ENCODE results near the gene FREY1.
"Not testable (repeated sequence)": the region's sequence is repeated elsewhere in the genome, so short reads cannot be mapped to it uniquely, and the experiment has no call there.

Gene FREY1

GRCh38 chr11:45913942-45914635 is 7.0 kb upstream of the FREY1 start:
- DNase-seq, result no peak

- DNase-seq, result no peak
Observed at GRCh38 chr11:45913514-45913913, 6.4 kb upstream of the FREY1 start.

DNA sequence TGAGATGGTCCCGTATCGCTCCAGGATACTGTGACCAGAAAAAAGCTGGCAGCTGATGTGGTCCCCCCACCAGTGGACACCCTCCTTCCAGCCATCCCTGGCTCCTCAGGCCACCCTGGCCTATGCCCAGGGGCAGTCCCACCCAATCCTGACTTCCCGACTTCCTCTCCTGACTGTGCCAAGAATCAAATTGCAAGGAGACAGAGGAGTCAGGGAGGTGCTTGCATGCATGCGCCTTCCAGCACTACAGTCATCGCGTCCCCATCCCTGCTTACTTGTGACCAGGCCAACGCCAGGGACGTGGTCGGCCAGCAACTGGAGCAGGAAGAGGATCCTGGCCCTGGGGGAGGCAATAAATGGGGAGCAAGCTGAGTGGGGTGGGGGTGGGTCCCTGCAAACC is 3.6 kb upstream of the FREY1 start:
- no peak for DNase-seq

DNA sequence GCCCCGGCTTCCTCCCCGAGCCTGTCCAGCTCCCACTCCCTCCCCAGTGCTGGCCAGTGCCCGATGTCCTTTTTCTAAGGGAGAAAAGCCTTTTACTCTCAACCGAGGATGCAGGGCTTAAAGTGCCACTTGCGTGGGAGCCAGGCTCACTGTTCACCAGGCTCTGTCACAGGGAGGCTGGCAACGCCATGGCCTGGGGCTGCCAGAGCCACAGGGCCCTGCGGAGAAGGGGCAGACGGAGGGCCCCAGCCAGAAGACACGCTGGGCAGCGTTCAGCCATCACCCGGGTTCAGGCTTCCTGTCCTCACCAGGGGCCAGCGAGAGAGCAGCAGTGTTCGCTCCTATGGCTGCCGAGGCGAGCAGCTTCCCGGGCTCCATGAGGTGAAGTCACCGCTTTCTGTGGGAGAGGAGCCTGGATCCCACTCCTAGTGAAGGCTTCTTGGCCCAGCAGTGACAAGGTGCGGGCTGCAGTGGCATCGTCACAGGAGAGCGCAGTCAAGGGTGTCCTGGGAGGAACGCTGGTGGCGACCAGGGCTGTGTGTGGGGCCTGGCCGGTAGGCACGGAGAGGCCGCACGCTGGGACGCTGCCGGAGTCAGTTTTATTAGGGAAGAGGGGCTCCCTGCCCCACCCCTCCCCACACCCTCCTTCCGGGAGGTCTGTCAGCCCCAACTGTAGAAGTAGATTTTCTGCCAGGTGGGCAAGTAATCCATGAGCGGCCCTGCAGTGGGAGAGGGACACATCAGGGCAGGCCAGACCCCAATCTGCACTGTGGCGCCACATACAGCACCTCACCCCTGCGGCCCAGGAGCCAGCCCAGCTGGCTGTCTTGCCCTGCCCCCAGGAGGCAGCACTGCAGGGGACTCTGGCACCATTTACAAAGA is 2.8 kb upstream of the FREY1 start:
- DNase-seq, result no peak

DNA sequence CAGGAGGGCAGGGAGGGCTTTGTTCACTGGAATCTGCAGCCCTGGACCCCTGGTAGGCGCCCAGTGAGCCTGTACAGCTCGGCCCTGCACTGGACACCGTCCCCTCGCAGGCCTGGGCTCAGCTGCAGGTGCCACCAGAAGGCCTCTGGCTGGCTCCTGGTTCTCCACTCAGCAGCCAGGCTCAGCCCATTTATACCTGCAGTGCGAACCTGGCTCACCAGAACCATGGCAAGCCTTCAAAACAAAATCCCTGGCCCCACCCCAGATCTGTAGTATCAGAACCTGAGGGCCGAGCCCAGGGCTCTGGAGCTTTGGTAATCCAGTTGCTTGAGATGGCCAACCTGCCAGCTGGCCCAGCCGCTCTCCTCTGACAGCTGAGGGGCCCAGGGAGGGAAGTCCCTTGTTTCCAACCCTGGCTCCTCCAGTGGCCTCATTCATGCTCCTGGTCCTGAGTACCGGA is 870 bp upstream of the FREY1 start:
- DNase-seq, result no peak

DNA sequence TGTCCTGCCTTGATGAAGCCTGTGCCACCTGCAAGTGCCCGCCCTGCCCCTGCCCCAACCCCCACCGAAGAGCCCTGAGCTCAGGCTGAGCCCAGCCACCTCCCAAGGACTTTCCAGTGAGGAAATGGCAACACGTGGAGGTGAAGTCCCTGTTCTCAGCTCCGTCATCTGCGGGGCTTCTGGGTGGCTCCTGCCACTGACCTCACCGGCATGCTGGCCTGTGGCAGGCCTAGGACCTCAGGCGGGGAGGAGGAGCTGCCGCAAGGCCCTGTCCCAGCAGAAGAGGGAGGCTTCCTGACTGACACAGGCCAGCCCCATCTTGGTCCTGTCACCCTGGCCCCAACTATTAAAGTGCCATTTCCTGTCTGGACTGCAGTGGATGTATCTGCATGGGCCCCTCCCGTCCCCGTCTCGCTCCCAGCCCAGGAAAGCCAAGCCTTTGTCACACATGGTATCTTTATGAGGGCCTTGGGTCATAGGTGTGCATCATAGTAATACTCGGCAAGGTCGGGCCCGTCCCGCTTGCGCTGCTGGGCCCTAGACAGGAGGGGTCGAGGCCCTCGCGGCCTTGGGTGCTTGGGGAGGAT is 882 bp downstream of the FREY1 start:
- DNase-seq, result no peak

- DNase-seq, result not testable (repeated sequence)
Observed at GRCh38 chr11:45905576-45905975, 1.5 kb downstream of the FREY1 start.

- DNase-seq, result no peak
Observed at GRCh38 chr11:45905095-45905494, 2.0 kb downstream of the FREY1 start.

- no peak for DNase-seq
Observed at GRCh38 chr11:45904309-45904915, 2.7 kb downstream of the FREY1 start.

DNA sequence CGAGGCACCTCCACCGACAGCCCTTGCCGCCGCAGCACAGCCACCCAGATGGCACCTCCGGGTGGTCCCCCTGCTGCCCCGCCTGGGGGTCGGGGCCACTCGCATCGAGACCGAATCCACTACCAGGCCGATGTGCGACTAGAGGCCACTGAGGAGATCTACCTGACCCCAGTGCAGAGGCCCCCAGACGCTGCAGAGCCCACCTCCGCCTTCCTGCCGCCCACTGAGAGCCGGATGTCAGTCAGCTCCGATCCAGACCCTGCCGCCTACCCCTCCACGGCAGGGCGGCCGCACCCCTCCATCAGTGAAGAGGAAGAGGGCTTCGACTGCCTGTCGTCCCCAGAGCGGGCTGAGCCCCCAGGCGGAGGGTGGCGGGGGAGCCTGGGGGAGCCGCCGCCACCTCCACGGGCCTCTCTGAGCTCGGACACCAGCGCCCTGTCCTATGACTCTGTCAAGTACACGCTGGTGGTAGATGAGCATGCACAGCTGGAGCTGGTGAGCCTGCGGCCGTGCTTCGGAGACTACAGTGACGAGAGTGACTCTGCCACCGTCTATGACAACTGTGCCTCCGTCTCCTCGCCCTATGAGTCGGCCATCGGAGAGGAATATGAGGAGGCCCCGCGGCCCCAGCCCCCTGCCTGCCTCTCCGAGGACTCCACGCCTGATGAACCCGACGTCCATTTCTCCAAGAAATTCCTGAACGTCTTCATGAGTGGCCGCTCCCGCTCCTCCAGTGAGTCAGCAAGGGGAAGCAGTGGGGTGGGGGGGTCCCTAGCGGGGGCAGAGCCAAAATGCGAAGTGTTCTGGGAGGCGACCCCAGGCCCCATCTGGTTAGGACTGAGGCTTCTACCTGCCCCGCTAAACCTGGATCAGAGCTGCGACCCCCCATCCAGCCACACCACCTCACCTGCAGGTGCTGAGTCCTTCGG is 4.4 kb downstream of the FREY1 start:
- DNase-seq, result no peak

- no peak for DNase-seq
Observed at GRCh38 chr11:45901626-45902025, 5.4 kb downstream of the FREY1 start.

- DNase-seq, result no peak
Observed at GRCh38 chr11:45900916-45901617, 6.0 kb downstream of the FREY1 start.

DNA sequence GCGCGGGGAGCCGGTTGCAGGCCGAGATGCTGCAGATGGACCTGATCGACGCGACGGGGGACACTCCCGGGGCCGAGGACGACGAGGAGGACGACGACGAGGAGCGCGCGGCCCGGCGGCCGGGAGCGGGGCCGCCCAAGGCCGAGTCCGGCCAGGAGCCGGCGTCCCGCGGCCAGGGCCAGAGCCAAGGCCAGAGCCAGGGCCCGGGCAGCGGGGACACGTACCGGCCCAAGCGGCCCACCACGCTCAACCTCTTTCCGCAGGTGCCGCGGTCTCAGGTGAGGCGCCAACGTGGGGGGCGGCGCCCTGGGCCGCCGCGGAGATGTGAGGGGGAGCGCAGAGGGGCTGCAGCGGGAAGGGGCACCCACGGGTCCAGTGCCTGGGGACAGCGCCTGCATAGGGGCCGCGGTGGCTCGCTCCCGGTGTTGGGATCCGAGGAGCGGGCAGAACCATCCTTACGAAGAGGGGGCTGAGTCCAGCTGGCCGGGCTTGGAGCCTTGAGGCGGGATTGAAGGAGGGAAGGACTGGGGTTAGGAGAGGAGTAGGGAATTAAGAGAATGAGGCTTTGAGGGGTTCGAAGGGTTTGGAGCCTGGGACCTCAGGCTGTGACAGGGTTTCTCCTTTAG is 6.8 kb downstream of the FREY1 start:
- DNase-seq, result not testable (repeated sequence)

- DNase-seq, result peak; percentile 93 to 96
Observed at GRCh38 chr11:45899448-45900174, 7.5 kb downstream of the FREY1 start.

DNA sequence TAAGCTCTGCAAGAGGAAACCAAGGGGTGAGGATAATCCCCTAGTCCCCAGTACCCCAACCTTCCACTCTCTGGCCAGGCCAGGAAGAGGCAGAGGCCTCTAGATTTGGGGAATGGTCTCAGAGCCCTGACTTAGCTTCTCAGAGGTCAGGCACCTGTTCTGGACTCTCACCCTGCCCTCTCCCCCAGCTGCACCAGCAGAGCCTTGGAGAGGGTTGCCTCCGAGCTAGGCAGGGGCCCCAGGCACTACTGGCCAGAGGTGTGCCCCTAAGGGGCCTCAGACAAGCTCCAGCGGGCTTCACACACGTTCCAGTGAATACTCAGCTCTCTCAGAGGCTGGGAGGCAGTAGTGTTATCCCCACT is 8.0 kb downstream of the FREY1 start:
- DNase-seq, result no peak

- DNase-seq, result no peak
Observed at GRCh38 chr11:45897556-45897955, 9.5 kb downstream of the FREY1 start.

GRCh38 chr11:45896422-45896984 is 10.6 kb downstream of the FREY1 start:
- DNase-seq, result peak; percentile 75 to 76

DNA sequence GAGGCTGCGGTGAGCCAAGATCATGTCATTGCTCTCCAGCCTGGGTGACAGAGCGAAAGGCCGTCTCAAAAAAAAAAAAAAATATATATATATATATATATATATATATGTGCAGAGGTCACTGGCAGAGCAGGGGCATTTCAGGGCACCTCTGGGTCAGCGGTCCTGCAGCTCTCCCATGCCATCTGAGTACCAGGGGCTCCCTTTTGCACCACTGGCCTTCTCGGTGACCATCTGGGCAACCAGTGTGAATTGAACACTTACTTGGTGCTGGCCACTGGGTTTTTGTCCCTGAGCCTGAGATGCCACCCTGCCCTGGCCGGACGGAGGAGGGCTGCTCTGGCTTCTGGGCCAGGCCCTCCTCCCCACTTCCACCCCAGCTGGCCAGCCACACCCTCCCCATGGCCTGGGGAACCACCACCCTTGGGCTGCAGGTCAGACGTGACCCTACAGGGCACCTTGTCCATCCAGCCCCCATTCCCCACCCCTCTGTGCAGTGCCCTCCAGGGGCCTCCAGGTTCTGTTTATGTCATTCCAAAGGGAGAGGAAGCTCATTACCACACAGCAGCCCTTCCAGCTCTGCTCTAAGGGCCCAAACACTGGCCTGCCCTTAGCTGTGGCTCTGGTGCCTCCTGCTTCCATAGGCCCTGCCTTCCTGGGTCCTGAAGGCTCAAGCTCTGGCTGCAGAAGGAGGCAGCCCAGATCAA is 11.4 kb downstream of the FREY1 start:
- DNase-seq, result no peak

DNA sequence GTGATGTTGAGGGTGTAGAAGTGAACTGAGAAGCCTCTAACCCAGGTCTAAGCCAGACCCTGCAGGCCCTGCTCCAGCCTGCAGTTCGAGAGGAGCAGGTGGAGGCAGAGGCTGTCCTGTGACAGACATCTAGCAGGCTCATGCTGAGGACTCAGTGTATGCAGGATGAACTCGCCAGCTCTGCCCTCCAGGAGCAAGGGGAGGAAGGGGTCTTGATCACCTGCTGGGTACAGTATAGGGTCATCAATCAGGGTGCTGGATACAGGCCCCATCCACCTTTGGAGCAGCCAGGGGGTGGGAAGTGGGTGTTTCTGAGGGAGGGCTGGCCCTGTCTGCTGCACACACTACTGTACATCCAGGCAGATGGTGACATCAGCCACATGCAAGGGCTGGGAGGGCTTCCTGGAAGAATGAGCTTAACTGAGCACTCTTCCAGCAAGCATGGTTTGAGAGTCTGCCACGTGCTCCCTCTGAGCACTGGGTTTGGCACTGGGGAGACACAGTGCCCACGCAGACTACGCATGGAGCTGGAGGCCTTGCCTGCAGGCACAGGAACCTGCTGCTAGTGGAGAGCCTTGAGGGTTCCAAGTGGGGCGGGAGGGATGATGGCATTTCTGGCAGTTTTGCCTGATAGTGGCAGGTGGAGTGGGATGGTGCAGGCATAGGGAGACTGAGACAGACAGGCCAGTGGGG is 12.4 kb downstream of the FREY1 start:
- DNase-seq, result no peak
